Measurements from ENCODE around the gene CEL.
"Not testable (repeated sequence)": the region's sequence is repeated elsewhere in the genome, so short reads cannot be mapped to it uniquely, and the experiment has no call there.

Gene CEL

GRCh38 chr9:133046900-133047295, 14.9 kb upstream of the CEL start:
- no peak for DNase-seq (ENCODE audit: low read depth, low spot score)

GRCh38 chr9:133048595-133048994, 13.2 kb upstream of the CEL start:
- DNase-seq (ENCODE audit: low read depth, low spot score), result no peak

- no peak for DNase-seq (ENCODE audit: low read depth, low spot score)
Observed at GRCh38 chr9:133049043-133049442, 12.7 kb upstream of the CEL start.

GRCh38 chr9:133050142-133050541, 11.6 kb upstream of the CEL start:
- DNase-seq (ENCODE audit: low read depth, low spot score), result no peak

- no peak for DNase-seq (ENCODE audit: low read depth, low spot score)
Observed at GRCh38 chr9:133050781-133051180, 11.0 kb upstream of the CEL start.

GRCh38 chr9:133051281-133051900, 10.4 kb upstream of the CEL start:
- DNase-seq (ENCODE audit: low read depth, low spot score), result no peak

- no peak for DNase-seq (ENCODE audit: low read depth, low spot score)
Observed at GRCh38 chr9:133051966-133052539, 9.7 kb upstream of the CEL start.

- no peak for DNase-seq (ENCODE audit: low read depth, low spot score)
Observed at GRCh38 chr9:133054194-133054890, 7.4 kb upstream of the CEL start.

- no peak for DNase-seq (ENCODE audit: low read depth, low spot score)
Observed at GRCh38 chr9:133054966-133055365, 6.8 kb upstream of the CEL start.

GRCh38 chr9:133055788-133056420, 5.9 kb upstream of the CEL start:
- no peak for DNase-seq (ENCODE audit: low read depth, low spot score)

- DNase-seq (ENCODE audit: low read depth, low spot score), result no peak
Observed at GRCh38 chr9:133056533-133056932, 5.2 kb upstream of the CEL start.

GRCh38 chr9:133057006-133057405, 4.8 kb upstream of the CEL start:
- no peak for DNase-seq (ENCODE audit: low read depth, low spot score)

- DNase-seq (ENCODE audit: low read depth, low spot score), result no peak
Observed at GRCh38 chr9:133057553-133057952, 4.2 kb upstream of the CEL start.

GRCh38 chr9:133058071-133058470, 3.7 kb upstream of the CEL start:
- no peak for DNase-seq (ENCODE audit: low read depth, low spot score)

GRCh38 chr9:133058550-133059320, 3.0 kb upstream of the CEL start:
- DNase-seq (ENCODE audit: low read depth, low spot score), result no peak

GRCh38 chr9:133059623-133060022, 2.2 kb upstream of the CEL start:
- DNase-seq (ENCODE audit: low read depth, low spot score), result no peak

GRCh38 chr9:133060417-133060841, 1.4 kb upstream of the CEL start:
- DNase-seq (ENCODE audit: low read depth, low spot score), result no peak

- not testable (repeated sequence) for DNase-seq (ENCODE audit: low read depth, low spot score)
Observed at GRCh38 chr9:133061019-133061763, 590 bp upstream of the CEL start.

GRCh38 chr9:133062569-133062968, 788 bp downstream of the CEL start:
- not testable (repeated sequence) for DNase-seq (ENCODE audit: low read depth, low spot score)

- no peak for DNase-seq (ENCODE audit: low read depth, low spot score)
Observed at GRCh38 chr9:133063159-133063499, 1.3 kb downstream of the CEL start.

- no peak for DNase-seq (ENCODE audit: low read depth, low spot score)
Observed at GRCh38 chr9:133063500-133064231, 1.9 kb downstream of the CEL start.

All from activated naive CD8-positive, alpha-beta T cell treated with anti-CD3 and anti-CD28 coated beads, Interleukin-2, amount 50 U/mL, for 16 hours (primary cell).